Endothelial cell of umbilical vein (primary cell): ENCODE results near the gene S100A1. TPM values are rescaled to one million over a fixed set of nuclear protein-coding genes. Genes with fewer than 3 reads are reported as not detected.

ENCODE experiments used
- BruUV-seq: library from RNA; stranded (reverse); fragments of 400-500 nt; replicated peaks from 2 replicates; lab custom pipeline; 2021; lab: Mats Ljungman, UMichigan
- CTCF ChIA-PET: fragments of 300-600, 350-600 bp; sonication (Branson Sonifier 250); formaldehyde crosslinking; loops from one replicate; lab custom pipeline; 2021; ENCODE audit warnings: antibody characterized with exemption, inconsistent platforms; lab: Charles Lee
- POLR2A ChIA-PET: fragments of 300-600, 350-600 bp; sonication (Branson Sonifier 250); formaldehyde crosslinking; loops from one replicate; lab custom pipeline; 2021; ENCODE audit warnings: antibody characterized with exemption, inconsistent platforms; lab: Charles Lee
- DNase-seq: peaks from one replicate; pipeline ENCODE4 v3.0.0-alpha.2; 2011; ENCODE audit warnings: low read depth, low spot score
- FAIRE-seq: peaks from 2 replicates; lab custom pipeline; 2011; peaks lifted over from hg19 to GRCh38; lab: Jason Lieb, UNC
- H2AFZ ChIP-seq: 2 replicates; pipeline ENCODE4 v1.6.0; 2012; ENCODE audit warnings: low read depth, low read length, control low read depth, inconsistent platforms
- H3K27ac ChIP-seq: 2 replicates; pipeline ENCODE4 v1.5.1; 2011; ENCODE audit warnings: low read depth, mild to moderate bottlenecking, control low read depth, low read length, moderate library complexity; ENCODE audit not compliant: insufficient read depth
- H3K27me3 ChIP-seq, 2 experiments: 2 replicates each; pipeline versions ENCODE4 v1.6.0 to v1.6.1; 2011; ENCODE audit warnings: low read length in 2 of 2, mixed read lengths in 1 of 2; ENCODE audit not compliant: control insufficient read depth in 2 of 2, insufficient read depth in 2 of 2
- H3K36me3 ChIP-seq, 2 experiments: 2 replicates in 1 of 2; 3 replicates in 1 of 2; pipeline ENCODE4 v1.5.1; 2011; ENCODE audit warnings: low read length in 2 of 2, mild to moderate bottlenecking in 1 of 2, moderate library complexity in 1 of 2; ENCODE audit not compliant: control insufficient read depth in 2 of 2, insufficient read depth in 2 of 2; ENCODE audit errors: extremely low read depth in 1 of 2
- H3K4me1 ChIP-seq: 3 replicates; pipeline ENCODE4 v1.5.1; 2011; ENCODE audit warnings: mild to moderate bottlenecking, low read length; ENCODE audit not compliant: control insufficient read depth, insufficient read depth; ENCODE audit errors: extremely low read depth
- H3K4me2 ChIP-seq: 2 replicates; pipeline ENCODE4 v1.6.1; 2011; ENCODE audit warnings: low read length, control low read depth, mixed read lengths; ENCODE audit not compliant: insufficient read depth
- H3K4me3 ChIP-seq, 3 experiments: fragments of 200-600 bp in 1 of 3; sonication (generic), shearing (Covaris generic) in 1 of 3; replicated peaks in 1 of 3; 2 replicates each; pipeline ENCODE4 v1.5.1; 2011 to 2016; ENCODE audit warnings: control low read depth in 3 of 3, low read length in 3 of 3, mild to moderate bottlenecking in 2 of 3, inconsistent platforms in 1 of 3, low read depth in 1 of 3, moderate library complexity in 1 of 3; ENCODE audit not compliant: insufficient read depth in 1 of 3
- H3K79me2 ChIP-seq: 2 replicates; pipeline ENCODE4 v1.6.0; 2012; ENCODE audit warnings: low read length, inconsistent platforms; ENCODE audit not compliant: control insufficient read depth, insufficient read depth
- H3K9ac ChIP-seq: replicated peaks from 2 replicates; pipeline ENCODE3; 2011; ENCODE audit warnings: low read length, control low read depth; ENCODE audit not compliant: insufficient read depth; ENCODE audit errors: extremely low read depth
- H3K9me1 ChIP-seq: replicated peaks from 3 replicates; pipeline ENCODE4 v1.6.0; 2011; ENCODE audit warnings: mild to moderate bottlenecking, low read length; ENCODE audit not compliant: control insufficient read depth, insufficient read depth; ENCODE audit errors: extremely low read depth
- H3K9me3 ChIP-seq: replicated peaks from 2 replicates; pipeline ENCODE4 v1.5.1; 2012; ENCODE audit warnings: low read length, inconsistent platforms; ENCODE audit not compliant: control insufficient read depth, insufficient read depth
- H4K20me1 ChIP-seq: replicated peaks from 2 replicates; pipeline ENCODE3; 2011; ENCODE audit warnings: mild to moderate bottlenecking, low read length; ENCODE audit not compliant: control insufficient read depth, insufficient read depth; ENCODE audit errors: extremely low read depth
- EZH2 ChIP-seq: IDR thresholded peaks from 2 replicates; pipeline ENCODE4 v1.6.1; 2012; ENCODE audit warnings: borderline replicate concordance, low read depth, mild to moderate bottlenecking, moderate library complexity, low read length, inconsistent platforms; ENCODE audit not compliant: severe bottlenecking
- FOS ChIP-seq: IDR thresholded peaks from 2 replicates; pipeline ENCODE4 v1.6.1; 2011; ENCODE audit warnings: mild to moderate bottlenecking, low read length, moderate library complexity, borderline replicate concordance; ENCODE audit not compliant: insufficient read depth
- JUN ChIP-seq: IDR thresholded peaks from 2 replicates; pipeline ENCODE4 v1.6.1; 2011; ENCODE audit warnings: borderline replicate concordance, low read depth; ENCODE audit not compliant: insufficient read length, insufficient read depth
- MYC ChIP-seq: IDR thresholded peaks from one replicate; pipeline ENCODE4 v1.6.1; 2011; ENCODE audit warnings: mild to moderate bottlenecking, low read depth, low read length
- POLR2A ChIP-seq: IDR thresholded peaks from 2 replicates; pipeline ENCODE4 v1.6.1; 2012; ENCODE audit warnings: low read depth, mild to moderate bottlenecking, control low read depth, low read length
- dilution Hi-C: fragments of 300-500 bp; cut with MboI; formaldehyde crosslinking; loops from one replicate; pipeline ENCODE4 v1.15.0; 2019; ENCODE audit warnings: low sequenced_read_pairs; ENCODE audit not compliant: extremely low pct_ligation_motif_present
- intact Hi-C: fragments of 100-400 bp; cut with micrococcal nuclease; formaldehyde crosslinking; loops from one replicate; pipeline ENCODE4 v1.10.0; 2022
- polyA plus RNA-seq, 4 experiments: library from polyadenylated mRNA; depleted of rRNA in 3 of 4; stranded (reverse) in 3 of 4; unstranded in 1 of 4; fragments of >200 nt; gene quantifications; 2 replicates each; pipeline versions ENCODE4 v1.2.1 to v1.2.3, GENCODE V29; 2011 to 2012; ENCODE audit warnings: missing spikeins in 1 of 4
- total RNA-seq: library from RNA; stranded (reverse); gene quantifications from 2 replicates; pipeline ENCODE4 v1.2.3, GENCODE V29; 2021
- TF ChIP-seq, protein P1 (sequence below), 2 donors: IDR thresholded peaks; 1 replicate in 1 of 2; 2 replicates in 1 of 2; pipeline ENCODE4 v1.5.1; 2011; ENCODE audit warnings: low read length in 2 of 2, mild to moderate bottlenecking in 2 of 2, moderate library complexity in 2 of 2, control low read depth in 1 of 2, inconsistent platforms in 1 of 2, low read depth in 1 of 2; ENCODE audit not compliant: insufficient read depth in 1 of 2; ENCODE audit errors: extremely low read depth in 1 of 2
- TF ChIP-seq, protein P2 (sequence below): IDR thresholded peaks from 2 replicates; pipeline ENCODE4 v1.6.1; 2011; ENCODE audit not compliant: insufficient read depth, insufficient read length

Gene S100A1
- total and polyA plus RNA-seq, 2 donors (not counting 3 experiments of a cell fraction or from before 2014, with no cell fraction given): not detected

DNA sequence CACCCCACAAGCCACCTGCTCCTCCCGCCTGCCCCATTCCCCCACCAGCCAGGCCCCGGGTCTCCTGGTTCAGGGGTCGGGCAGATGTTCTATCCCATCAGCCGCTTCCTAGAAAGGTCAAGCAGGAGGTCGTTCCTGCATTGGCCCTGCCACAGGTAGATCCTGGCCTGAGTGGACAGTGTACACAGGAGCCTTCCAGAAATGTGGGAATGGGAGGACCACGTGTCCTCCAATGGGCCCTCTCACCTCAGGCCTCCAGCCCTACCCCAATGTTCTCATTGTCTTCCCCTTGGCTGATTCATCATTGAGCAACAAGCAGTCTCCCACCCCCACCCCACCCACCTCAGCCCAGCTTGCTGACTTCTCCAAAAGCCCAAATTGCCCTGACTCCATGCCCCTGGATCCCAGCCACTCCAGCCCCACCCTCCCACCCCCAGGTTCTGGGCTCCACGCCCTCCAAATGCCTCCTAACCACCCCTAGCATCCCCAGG, 17.4 kb upstream of the S100A1 start:
- no peak overlapping the region for H3K4me3 ChIP-seq
- no peak for DNase-seq
- intact Hi-C loops: no loop called here

More for the DNA sequence above, 17.4 kb upstream of the S100A1 start:
- Histone ChIP-seq H3K79me2 (peaks cover 45% of the 10 kb centered on the region), H2AFZ (no peak overlapping the region), H4K20me1 (no peaks in the 10 kb centered on the region), H3K4me2 (peak overlapping the region; percentile 51), H3K27me3 (no peaks in the 10 kb centered on the region), H3K27ac (peak overlapping the region; percentile 98), H3K9me3 (no peaks in the 10 kb centered on the region), H3K9ac (no peak overlapping the region), H3K4me1 (peaks cover 40% of the 10 kb centered on the region), H3K36me3 (peaks cover 13% of the 10 kb centered on the region in 2 experiments), H3K9me1 (no peaks in the 10 kb centered on the region)
- BruUV-seq: no TSS peak
- dilution Hi-C loops: no loop called here
- POLR2A ChIA-PET: interaction anchor here (0.8 to 4.9 kb wide), 3 partner anchors 12 to 23 kb away, joined by 3 to 43 read pairs (median 28); partner anchors contain the start of genes CHTOP, S100A1 and S100A13
- CTCF ChIA-PET: interaction anchor here (0.8 to 7.7 kb wide), 4 partner anchors 11 to 39 kb away, joined by 4 to 54 read pairs (median 24); partner anchors contain the start of genes S100A1 and S100A13
- TF ChIP-seq FOS: no peak
- TF ChIP-seq, protein P1, sequence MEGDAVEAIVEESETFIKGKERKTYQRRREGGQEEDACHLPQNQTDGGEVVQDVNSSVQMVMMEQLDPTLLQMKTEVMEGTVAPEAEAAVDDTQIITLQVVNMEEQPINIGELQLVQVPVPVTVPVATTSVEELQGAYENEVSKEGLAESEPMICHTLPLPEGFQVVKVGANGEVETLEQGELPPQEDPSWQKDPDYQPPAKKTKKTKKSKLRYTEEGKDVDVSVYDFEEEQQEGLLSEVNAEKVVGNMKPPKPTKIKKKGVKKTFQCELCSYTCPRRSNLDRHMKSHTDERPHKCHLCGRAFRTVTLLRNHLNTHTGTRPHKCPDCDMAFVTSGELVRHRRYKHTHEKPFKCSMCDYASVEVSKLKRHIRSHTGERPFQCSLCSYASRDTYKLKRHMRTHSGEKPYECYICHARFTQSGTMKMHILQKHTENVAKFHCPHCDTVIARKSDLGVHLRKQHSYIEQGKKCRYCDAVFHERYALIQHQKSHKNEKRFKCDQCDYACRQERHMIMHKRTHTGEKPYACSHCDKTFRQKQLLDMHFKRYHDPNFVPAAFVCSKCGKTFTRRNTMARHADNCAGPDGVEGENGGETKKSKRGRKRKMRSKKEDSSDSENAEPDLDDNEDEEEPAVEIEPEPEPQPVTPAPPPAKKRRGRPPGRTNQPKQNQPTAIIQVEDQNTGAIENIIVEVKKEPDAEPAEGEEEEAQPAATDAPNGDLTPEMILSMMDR (IDR thresholded peaks at IDR 0.05; ENCODE audit: extremely low read depth in 1 of 2, insufficient read depth in 1 of 2, low read depth in 1 of 2, low read length in 2 of 2): no peak
- no peak for TF ChIP-seq JUN
- TF ChIP-seq, protein P2, sequence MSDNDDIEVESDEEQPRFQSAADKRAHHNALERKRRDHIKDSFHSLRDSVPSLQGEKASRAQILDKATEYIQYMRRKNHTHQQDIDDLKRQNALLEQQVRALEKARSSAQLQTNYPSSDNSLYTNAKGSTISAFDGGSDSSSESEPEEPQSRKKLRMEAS: no peak
- TF ChIP-seq EZH2: no peak
- TF ChIP-seq POLR2A: no peak
- no peak for TF ChIP-seq MYC
- no peak for FAIRE-seq
